ENCODE results near the gene BPIFB3. TPM values are rescaled to one million over a fixed set of nuclear protein-coding genes. Genes with fewer than 3 reads are reported as not detected.

Gene BPIFB3
- total RNA-seq (2022; extraction: Qiagen RNA extraction), result not detected in 5 replicates

GRCh38 chr20:33053291-33054106 lies at the start of gene BPIFB3:
TSS of gene BPIFB3 (plus strand) at chr20:33053903. CDS start at chr20:33055436, 1,533 bp downstream.

GRCh38 chr20:33004141-33004751 lies 49.5 kb upstream of the BPIFB3 start, which contains the start of gene SUN5:
TSS of gene SUN5 (minus strand) at chr20:33004433. CDS start at chr20:33004340, 93 bp downstream.

GRCh38 chr20:33007376-33008335 lies 46.0 kb upstream of the BPIFB3 start, which contains the start of gene BPIFB2:
TSS of gene BPIFB2 (plus strand) at chr20:33007704. CDS start at chr20:33008575, 871 bp downstream.

GRCh38 chr20:33031531-33031930 lies 22.2 kb upstream of the BPIFB3 start, which contains the start of gene BPIFB6:
TSS of gene BPIFB6 (plus strand) at chr20:33031648. CDS start at chr20:33031648, 0 bp downstream.

GRCh38 chr20:33079259-33079658 lies 25.6 kb downstream of the BPIFB3 start, which contains the start of gene BPIFB4:
TSS of gene BPIFB4 (plus strand) at chr20:33079643. CDS start at chr20:33081527, 1,884 bp downstream.

Other genes with a start within 250 kb of the BPIFB3 start
- 134 to 169 TPM (median 140 TPM) in 5 replicates for gene MAPRE1, start 233.9 kb upstream of the BPIFB3 start, total RNA-seq (2022; extraction: Qiagen RNA extraction)
- gene EFCAB8, start 195.0 kb upstream of the BPIFB3 start, total RNA-seq (2022; extraction: Qiagen RNA extraction), result not detected in 5 replicates
- not detected in 5 replicates for gene SUN5, start 49.5 kb upstream of the BPIFB3 start, total RNA-seq (2022; extraction: Qiagen RNA extraction)
- gene BPIFB2, start 46.2 kb upstream of the BPIFB3 start, total RNA-seq (2022; extraction: Qiagen RNA extraction), result not detected in 5 replicates
- not detected in 5 replicates for gene BPIFB6, start 22.3 kb upstream of the BPIFB3 start, total RNA-seq (2022; extraction: Qiagen RNA extraction)
- not detected in 5 replicates for gene BPIFB4, start 25.7 kb downstream of the BPIFB3 start, total RNA-seq (2022; extraction: Qiagen RNA extraction)
- 0.08 to 0.12 TPM (median 0.09 TPM) in 3 of 5 replicates, not detected in the others for gene BPIFA2, start 114.3 kb downstream of the BPIFB3 start, total RNA-seq (2022; extraction: Qiagen RNA extraction)
- gene BPIFA3, start 163.4 kb downstream of the BPIFB3 start, total RNA-seq (2022; extraction: Qiagen RNA extraction), result not detected in 5 replicates
- not detected in 5 replicates for gene BPIFA1, start 182.1 kb downstream of the BPIFB3 start, total RNA-seq (2022; extraction: Qiagen RNA extraction)
- gene BPIFB1, start 229.3 kb downstream of the BPIFB3 start, total RNA-seq (2022; extraction: Qiagen RNA extraction), result 0.06 to 0.17 TPM (median 0.12 TPM) in 4 of 5 replicates, not detected in the other

Measured in A549 treated with Hydrocortisone at 1 μM for 4 hours (cell line).